ENCODE results near the gene PGAP3.

PGAP3 gene

GRCh38 chr17:39706921-39707337 is 19.1 kb upstream of the PGAP3 start:
- TF ChIP-seq CTCF (IDR thresholded peaks at IDR 0.05; ENCODE audit: borderline replicate concordance, control extremely low read depth, extremely low read depth, insufficient read depth, missing control alignments): no peak
- in situ Hi-C loops (cut with MboI; ENCODE audit: low sequenced_read_pairs, unreplicated experiment): no loop called here
- DNase-seq (ENCODE audit: low spot score): no peak

- in situ Hi-C loops (cut with MboI; ENCODE audit: low sequenced_read_pairs, unreplicated experiment): no loop called here
- TF ChIP-seq CTCF (IDR thresholded peaks at IDR 0.05; ENCODE audit: borderline replicate concordance, control extremely low read depth, extremely low read depth, insufficient read depth, missing control alignments): no peak
- DNase-seq (ENCODE audit: low spot score): no peak
These were observed 18.5 kb upstream of the PGAP3 start for GRCh38 chr17:39706383-39706782.

- TF ChIP-seq CTCF (IDR thresholded peaks at IDR 0.05; ENCODE audit: borderline replicate concordance, control extremely low read depth, extremely low read depth, insufficient read depth, missing control alignments): no peak
- in situ Hi-C loops (cut with MboI; ENCODE audit: low sequenced_read_pairs, unreplicated experiment): no loop called here
- DNase-seq (ENCODE audit: low spot score): no peak
These were observed 18.0 kb upstream of the PGAP3 start for GRCh38 chr17:39705786-39706348.

GRCh38 chr17:39704821-39705551 is 17.1 kb upstream of the PGAP3 start:
- in situ Hi-C loops (cut with MboI; ENCODE audit: low sequenced_read_pairs, unreplicated experiment): no loop called here
- DNase-seq (ENCODE audit: low spot score): no peak
- TF ChIP-seq CTCF (IDR thresholded peaks at IDR 0.05; ENCODE audit: borderline replicate concordance, control extremely low read depth, extremely low read depth, insufficient read depth, missing control alignments): no peak

- TF ChIP-seq CTCF (IDR thresholded peaks at IDR 0.05; ENCODE audit: borderline replicate concordance, control extremely low read depth, extremely low read depth, insufficient read depth, missing control alignments): no peak
- DNase-seq (ENCODE audit: low spot score): no peak
- in situ Hi-C loops (cut with MboI; ENCODE audit: low sequenced_read_pairs, unreplicated experiment): no loop called here
These were observed 16.1 kb upstream of the PGAP3 start for GRCh38 chr17:39703913-39704312.

DNA sequence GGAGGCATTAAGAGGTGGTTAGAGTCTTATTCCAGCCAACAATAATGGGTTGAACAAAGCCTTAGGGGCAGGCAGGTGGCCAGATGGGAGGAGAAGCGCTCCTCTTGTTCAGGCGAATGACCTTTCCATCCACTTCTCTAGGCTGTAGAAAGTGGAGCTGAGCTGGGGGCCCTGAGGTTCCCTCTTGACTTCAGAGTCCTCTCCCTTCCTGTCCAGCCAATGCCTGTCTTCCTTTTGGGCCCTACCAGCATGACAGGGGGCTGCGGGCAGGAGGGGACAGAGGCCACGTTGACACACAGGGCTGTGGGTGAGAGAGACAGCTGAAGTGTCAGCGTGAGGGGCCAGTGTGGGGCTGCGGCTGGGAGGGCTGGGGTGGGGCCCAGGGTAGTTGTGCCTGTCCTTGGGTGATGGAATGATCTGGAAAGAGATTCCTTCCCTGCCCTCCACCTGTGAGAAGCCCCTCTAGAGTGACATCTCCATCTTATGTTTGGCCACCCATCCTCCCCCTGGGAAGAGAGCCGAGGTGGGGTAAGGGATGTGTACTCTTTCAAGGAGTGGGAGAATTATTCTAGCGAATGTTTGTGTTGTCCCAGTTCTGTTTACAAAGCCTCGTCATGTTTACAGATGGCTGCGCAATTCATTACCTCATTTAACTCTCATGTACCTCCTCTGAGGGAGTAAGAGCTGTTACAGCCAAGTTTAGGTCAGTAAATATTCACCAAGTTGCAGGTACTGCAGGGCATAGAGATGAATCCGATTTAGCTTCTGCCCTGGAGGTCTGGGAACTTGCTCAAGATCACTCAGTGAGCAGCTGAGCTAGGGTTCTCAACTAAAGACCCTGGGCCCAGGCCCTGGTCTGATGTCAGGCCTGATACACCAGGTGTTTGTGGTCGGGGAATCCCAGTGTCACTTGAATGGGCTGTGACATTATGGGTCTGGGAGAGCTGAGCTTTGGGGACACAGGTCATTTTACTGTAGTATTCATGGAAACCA is 15.3 kb upstream of the PGAP3 start:
- in situ Hi-C loops (cut with MboI; ENCODE audit: low sequenced_read_pairs, unreplicated experiment): no loop called here
- DNase-seq (ENCODE audit: low spot score): peak; percentile 81
- no peak for TF ChIP-seq CTCF (IDR thresholded peaks at IDR 0.05; ENCODE audit: borderline replicate concordance, control extremely low read depth, extremely low read depth, insufficient read depth, missing control alignments)
